ACC112 (cell line): ENCODE results near the gene RBM47.
"Not testable (repeated sequence)": the region's sequence is repeated elsewhere in the genome, so short reads cannot be mapped to it uniquely, and the experiment has no call there.

Experiments
- H2AFZ ChIP-seq: fragments of 200-600 bp; sonication (generic); one replicate; pipeline ENCODE4 v1.6.0; 2017; ENCODE audit warnings: antibody characterized with exemption, low read length; ENCODE audit not compliant: unreplicated experiment
- H3K27ac ChIP-seq: fragments of 200-600 bp; sonication (generic); 2 replicates; pipeline ENCODE4 v1.5.1; 2014; ENCODE audit warnings: low read depth, mild to moderate bottlenecking, antibody characterized with exemption, low read length, moderate library complexity
- H3K27me3 ChIP-seq: fragments of 200-600 bp; sonication (generic); 2 replicates; pipeline ENCODE4 v1.6.1; 2014; ENCODE audit warnings: mild to moderate bottlenecking, antibody characterized with exemption, low read length, moderate library complexity, mixed read lengths; ENCODE audit not compliant: insufficient read depth
- H3K36me3 ChIP-seq: fragments of 200-600 bp; sonication (generic); 2 replicates; pipeline ENCODE4 v1.6.1; 2016; ENCODE audit warnings: mild to moderate bottlenecking, antibody characterized with exemption, low read length, moderate library complexity, mixed read lengths; ENCODE audit not compliant: insufficient read depth
- H3K4me1 ChIP-seq: fragments of 200-600 bp; sonication (generic); one replicate; pipeline ENCODE4 v1.6.1; 2016; ENCODE audit warnings: low read length, mixed read lengths; ENCODE audit not compliant: insufficient read depth, unreplicated experiment, control insufficient read depth
- H3K4me3 ChIP-seq: fragments of 200-600 bp; sonication (generic); 2 replicates; pipeline ENCODE4 v1.5.1; 2014; ENCODE audit warnings: mild to moderate bottlenecking, low read depth, low read length
- H3K79me2 ChIP-seq: fragments of 200-600 bp; sonication (generic); one replicate; pipeline ENCODE4 v1.6.0; 2016; ENCODE audit warnings: low read length; ENCODE audit not compliant: control insufficient read depth, unreplicated experiment, insufficient read depth

RBM47 gene

GRCh38 chr4:40526741-40527140, 102.9 kb downstream of the RBM47 start:
- Histone ChIP-seq H2AFZ (no peak overlapping the region), H3K27ac (no peak overlapping the region), H3K36me3 (no peaks in the 10 kb centered on the region), H3K79me2 (no peaks in the 10 kb centered on the region), H3K4me3 (no peak overlapping the region), H3K27me3 (no peaks in the 10 kb centered on the region), H3K4me1 (peaks cover 17% of the 10 kb centered on the region)

GRCh38 chr4:40525752-40526598, 103.7 kb downstream of the RBM47 start:
- Histone ChIP-seq H3K36me3 (no peaks in the 10 kb centered on the region), H3K4me1 (peaks cover 17% of the 10 kb centered on the region), H3K27me3 (no peaks in the 10 kb centered on the region), H3K4me3 (no peak overlapping the region), H3K27ac (peak overlapping the region; percentile 77), H2AFZ (peak overlapping the region; percentile 80), H3K79me2 (no peaks in the 10 kb centered on the region)

- Histone ChIP-seq H3K79me2 (no peaks in the 10 kb centered on the region), H3K27me3 (no peaks in the 10 kb centered on the region), H3K4me3 (no peak overlapping the region), H3K27ac (no peak overlapping the region), H3K4me1 (peaks cover 17% of the 10 kb centered on the region), H2AFZ (no peak overlapping the region), H3K36me3 (no peaks in the 10 kb centered on the region)
These were observed 105.2 kb downstream of the RBM47 start for GRCh38 chr4:40524366-40525041.

GRCh38 chr4:40523581-40523980, 106.1 kb downstream of the RBM47 start:
- peaks cover 17% of the 10 kb centered on the region for H3K4me1 ChIP-seq
- H2AFZ ChIP-seq, result no peak overlapping the region
- H3K27ac ChIP-seq, result no peak overlapping the region
- no peak overlapping the region for H3K4me3 ChIP-seq
- H3K79me2 ChIP-seq, result no peaks in the 10 kb centered on the region
- no peaks in the 10 kb centered on the region for H3K36me3 ChIP-seq
- no peaks in the 10 kb centered on the region for H3K27me3 ChIP-seq

GRCh38 chr4:40521957-40522356, 107.7 kb downstream of the RBM47 start:
- no peak overlapping the region for H3K27ac ChIP-seq
- no peaks in the 10 kb centered on the region for H3K79me2 ChIP-seq
- peaks cover 17% of the 10 kb centered on the region for H3K4me1 ChIP-seq
- H3K27me3 ChIP-seq, result no peaks in the 10 kb centered on the region
- no peak overlapping the region for H3K4me3 ChIP-seq
- no peak overlapping the region for H2AFZ ChIP-seq
- H3K36me3 ChIP-seq, result no peaks in the 10 kb centered on the region

- Histone ChIP-seq H3K4me1 (peaks cover 9% of the 10 kb centered on the region), H3K27me3 (no peaks in the 10 kb centered on the region), H3K27ac (no peak overlapping the region), H3K79me2 (no peaks in the 10 kb centered on the region), H3K4me3 (no peak overlapping the region), H3K36me3 (no peaks in the 10 kb centered on the region), H2AFZ (no peak overlapping the region)
These were observed 109.1 kb downstream of the RBM47 start for GRCh38 chr4:40520533-40520932.

GRCh38 chr4:40517081-40517480, 112.6 kb downstream of the RBM47 start:
- not testable (repeated sequence) for H3K79me2 ChIP-seq, H3K36me3 ChIP-seq, H3K27me3 ChIP-seq, H2AFZ ChIP-seq, H3K4me3 ChIP-seq, H3K27ac ChIP-seq, H3K4me1 ChIP-seq

- Histone ChIP-seq H3K79me2 (no peaks in the 10 kb centered on the region), H3K4me1 (no peaks in the 10 kb centered on the region), H3K27ac (no peak overlapping the region), H2AFZ (no peak overlapping the region), H3K27me3 (no peaks in the 10 kb centered on the region), H3K36me3 (no peaks in the 10 kb centered on the region), H3K4me3 (no peak overlapping the region)
These were observed 113.0 kb downstream of the RBM47 start for GRCh38 chr4:40516651-40517050.

- Histone ChIP-seq H3K27ac (no peak overlapping the region), H3K4me3 (no peak overlapping the region)
These were observed 114.0 kb downstream of the RBM47 start for GRCh38 chr4:40515398-40516293.

GRCh38 chr4:40515037-40515397, 114.6 kb downstream of the RBM47 start:
- Histone ChIP-seq H3K27me3 (no peaks in the 10 kb centered on the region), H3K4me1 (no peaks in the 10 kb centered on the region), H3K4me3 (no peak overlapping the region), H3K36me3 (no peaks in the 10 kb centered on the region), H3K79me2 (no peaks in the 10 kb centered on the region), H3K27ac (no peak overlapping the region), H2AFZ (no peak overlapping the region)

More at GRCh38 chr4:40515398-40516293, 114.0 kb downstream of the RBM47 start:
- Histone ChIP-seq H3K79me2 (no peaks in the 10 kb centered on the region), H3K27me3 (no peaks in the 10 kb centered on the region), H3K36me3 (no peaks in the 10 kb centered on the region), H2AFZ (no peak overlapping the region), H3K4me1 (no peaks in the 10 kb centered on the region)
